ENCODE measurements around the gene SYNGR1.
A peak's percentile ranks its signal among the peaks of the same experiment; 100 is the strongest.

Gene SYNGR1

GRCh38 chr22:39429186-39429585, 79.4 kb downstream of the SYNGR1 start:
- no peak for DNase-seq (ENCODE audit: low spot score)

- no peak for DNase-seq (ENCODE audit: low spot score)
Observed at GRCh38 chr22:39429916-39430575, 80.3 kb downstream of the SYNGR1 start.

- no peak for DNase-seq (ENCODE audit: low spot score)
Observed at GRCh38 chr22:39430576-39431150, 80.9 kb downstream of the SYNGR1 start.

- DNase-seq (ENCODE audit: low spot score): no peak
Observed at GRCh38 chr22:39431216-39431801, 81.5 kb downstream of the SYNGR1 start.

GRCh38 chr22:39431821-39432251, 82.0 kb downstream of the SYNGR1 start:
- DNase-seq (ENCODE audit: low spot score): no peak

GRCh38 chr22:39432361-39432811, 82.6 kb downstream of the SYNGR1 start:
- no peak for DNase-seq (ENCODE audit: low spot score)

GRCh38 chr22:39433476-39434242, 83.9 kb downstream of the SYNGR1 start:
- DNase-seq (ENCODE audit: low spot score): peak; percentile 71

GRCh38 chr22:39434243-39434653, 84.5 kb downstream of the SYNGR1 start:
- peak; percentile 90 for DNase-seq (ENCODE audit: low spot score)

GRCh38 chr22:39434721-39435120, 84.9 kb downstream of the SYNGR1 start:
- peak; percentile 67 for DNase-seq (ENCODE audit: low spot score)
